ENCODE data around the gene VWA5A.

The VWA5A gene

DNA sequence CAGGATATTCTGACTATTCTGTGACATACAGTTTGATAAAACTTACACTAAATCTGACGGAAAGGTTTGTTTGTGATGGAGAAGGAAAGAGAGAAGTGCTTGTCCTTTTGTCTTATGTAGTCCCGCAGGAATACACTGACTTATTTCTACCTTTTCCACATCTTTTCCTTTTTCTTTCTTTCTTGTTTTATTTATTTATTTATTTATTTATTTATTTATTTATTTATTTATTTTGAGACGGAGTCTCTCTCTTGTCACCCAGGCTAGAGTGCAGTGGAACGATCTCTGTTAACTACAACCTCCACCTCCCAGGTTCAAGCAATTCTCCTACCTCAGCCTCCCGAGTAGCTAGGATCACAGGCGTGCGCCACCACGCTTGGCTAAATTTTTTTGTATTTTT lies 43.1 kb upstream of the VWA5A start:
- no peak overlapping the region for H3K4me3 ChIP-seq (ENCODE audit: low read depth, low read length)
- TF ChIP-seq, protein P1, sequence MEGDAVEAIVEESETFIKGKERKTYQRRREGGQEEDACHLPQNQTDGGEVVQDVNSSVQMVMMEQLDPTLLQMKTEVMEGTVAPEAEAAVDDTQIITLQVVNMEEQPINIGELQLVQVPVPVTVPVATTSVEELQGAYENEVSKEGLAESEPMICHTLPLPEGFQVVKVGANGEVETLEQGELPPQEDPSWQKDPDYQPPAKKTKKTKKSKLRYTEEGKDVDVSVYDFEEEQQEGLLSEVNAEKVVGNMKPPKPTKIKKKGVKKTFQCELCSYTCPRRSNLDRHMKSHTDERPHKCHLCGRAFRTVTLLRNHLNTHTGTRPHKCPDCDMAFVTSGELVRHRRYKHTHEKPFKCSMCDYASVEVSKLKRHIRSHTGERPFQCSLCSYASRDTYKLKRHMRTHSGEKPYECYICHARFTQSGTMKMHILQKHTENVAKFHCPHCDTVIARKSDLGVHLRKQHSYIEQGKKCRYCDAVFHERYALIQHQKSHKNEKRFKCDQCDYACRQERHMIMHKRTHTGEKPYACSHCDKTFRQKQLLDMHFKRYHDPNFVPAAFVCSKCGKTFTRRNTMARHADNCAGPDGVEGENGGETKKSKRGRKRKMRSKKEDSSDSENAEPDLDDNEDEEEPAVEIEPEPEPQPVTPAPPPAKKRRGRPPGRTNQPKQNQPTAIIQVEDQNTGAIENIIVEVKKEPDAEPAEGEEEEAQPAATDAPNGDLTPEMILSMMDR (conservative IDR thresholded peaks at IDR 0.05; ENCODE audit: low read depth, low read length): no peak

DNA sequence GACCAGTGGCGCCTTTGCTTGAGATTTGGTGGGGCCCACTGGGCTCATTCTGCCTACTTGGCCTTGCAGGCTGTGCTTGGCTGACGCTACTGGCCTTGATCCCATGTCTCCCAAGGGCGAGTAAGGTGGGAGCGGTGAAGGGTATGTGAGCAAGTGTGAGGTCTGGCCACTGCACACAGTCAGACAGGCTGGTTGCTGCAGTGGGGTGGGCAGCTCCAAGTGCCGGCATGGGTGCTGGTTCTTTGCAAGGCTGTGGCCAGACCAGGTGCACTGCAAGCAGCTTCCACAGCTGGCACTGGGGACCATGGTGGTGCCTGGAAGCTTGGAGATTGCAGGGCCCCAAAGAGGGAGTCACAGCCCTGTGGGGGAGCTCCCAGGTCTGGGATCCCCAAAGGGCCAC lies 40.7 kb upstream of the VWA5A start:
- TF ChIP-seq, protein P1 (conservative IDR thresholded peaks at IDR 0.05; ENCODE audit: low read depth, low read length): no peak
- no peak overlapping the region for H3K4me3 ChIP-seq (ENCODE audit: low read depth, low read length)

More for the DNA sequence above, 43.1 kb upstream of the VWA5A start:
- no peak for DNase-seq (ENCODE audit: low read depth)

DNA sequence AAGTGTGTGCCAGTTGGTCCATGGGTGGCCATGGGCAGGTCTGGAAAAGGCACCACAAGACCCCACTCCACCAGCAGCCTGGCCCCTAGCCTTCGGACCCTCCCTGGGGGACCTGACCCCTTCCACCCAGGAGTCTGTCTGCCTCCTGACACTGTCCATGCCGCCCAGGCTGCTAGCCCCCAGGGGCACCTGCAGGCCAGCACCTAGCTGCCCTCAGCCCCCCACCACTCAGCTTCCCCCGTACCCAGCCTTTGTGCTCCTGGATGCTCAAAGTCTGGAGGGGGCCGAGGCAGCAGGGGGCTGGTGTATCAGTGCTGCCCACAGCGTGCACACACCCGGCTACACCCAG lies 39.8 kb upstream of the VWA5A start:
- no peak overlapping the region for H3K4me3 ChIP-seq (ENCODE audit: low read depth, low read length)
- TF ChIP-seq, protein P1 (conservative IDR thresholded peaks at IDR 0.05; ENCODE audit: low read depth, low read length): no peak
- no peak for DNase-seq (ENCODE audit: low read depth)

More for the DNA sequence above, 40.7 kb upstream of the VWA5A start:
- DNase-seq (ENCODE audit: low read depth): no peak

DNA sequence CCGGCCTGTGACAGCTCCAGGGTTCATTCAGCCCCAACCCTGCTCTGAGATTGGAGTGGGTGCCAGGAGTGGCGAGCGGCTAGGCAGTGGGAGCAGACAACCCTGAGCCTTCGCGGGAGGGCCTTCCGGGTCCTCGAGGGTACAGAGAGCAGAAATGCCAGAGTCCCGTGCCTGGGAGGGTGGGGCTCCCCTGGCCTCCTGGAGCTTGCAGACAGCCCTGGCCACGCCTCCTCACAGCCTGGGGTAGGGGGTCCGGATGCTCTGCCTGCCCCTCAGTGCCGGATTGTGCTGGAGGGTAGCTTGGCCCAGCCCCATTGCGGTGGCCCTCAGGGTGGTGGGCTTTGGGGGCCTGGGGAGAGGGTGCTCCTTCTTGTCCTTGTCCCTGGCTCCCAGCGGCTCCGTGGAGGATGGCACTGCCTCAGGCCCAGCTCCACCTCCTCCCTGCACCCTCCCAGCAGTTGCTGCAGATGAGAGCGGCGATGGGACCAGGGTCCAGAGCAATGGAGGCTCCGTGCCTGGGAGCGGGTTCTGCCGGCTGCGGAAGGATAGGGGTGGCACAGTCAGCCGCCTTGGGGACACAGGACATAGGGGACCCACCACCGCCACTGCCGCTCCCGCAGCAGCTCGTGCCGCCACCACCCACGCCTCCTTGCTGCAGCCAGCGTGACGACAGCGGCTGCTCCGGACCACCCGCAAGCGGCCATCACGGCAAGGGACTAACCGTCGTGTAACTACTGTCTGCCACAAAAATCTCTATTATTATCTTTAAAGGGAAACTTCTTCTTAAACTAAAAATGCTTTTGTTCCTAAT lies 39.2 kb upstream of the VWA5A start:
- no peak for DNase-seq (ENCODE audit: low read depth)
- peak overlapping the region; percentile 49 for H3K4me3 ChIP-seq (ENCODE audit: low read depth, low read length)
- TF ChIP-seq, protein P1 (conservative IDR thresholded peaks at IDR 0.05; ENCODE audit: low read depth, low read length): no peak

DNA sequence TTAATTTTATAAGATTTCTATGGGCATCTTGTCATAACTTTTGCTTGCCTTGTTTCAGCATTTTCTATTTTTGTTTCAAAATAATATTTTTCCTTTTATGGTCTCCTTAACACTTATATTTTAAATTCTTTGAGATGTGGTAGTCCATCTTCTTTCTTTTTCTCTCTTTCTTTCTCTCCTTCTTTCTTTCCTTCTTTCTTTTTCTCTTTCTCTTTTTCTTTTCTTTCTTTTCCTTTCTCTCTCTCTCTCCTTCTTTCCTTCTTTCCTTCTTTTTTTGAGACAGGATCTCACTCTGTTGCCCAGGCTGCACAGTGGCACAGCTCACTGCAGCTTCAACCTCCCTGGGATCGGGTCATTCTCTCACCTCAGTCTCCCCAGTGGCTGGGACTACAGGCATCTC lies 38.0 kb upstream of the VWA5A start:
- TF ChIP-seq, protein P1 (conservative IDR thresholded peaks at IDR 0.05; ENCODE audit: low read depth, low read length): no peak
- no peak for DNase-seq (ENCODE audit: low read depth)
- H3K4me3 ChIP-seq (ENCODE audit: low read depth, low read length): no peak overlapping the region

DNA sequence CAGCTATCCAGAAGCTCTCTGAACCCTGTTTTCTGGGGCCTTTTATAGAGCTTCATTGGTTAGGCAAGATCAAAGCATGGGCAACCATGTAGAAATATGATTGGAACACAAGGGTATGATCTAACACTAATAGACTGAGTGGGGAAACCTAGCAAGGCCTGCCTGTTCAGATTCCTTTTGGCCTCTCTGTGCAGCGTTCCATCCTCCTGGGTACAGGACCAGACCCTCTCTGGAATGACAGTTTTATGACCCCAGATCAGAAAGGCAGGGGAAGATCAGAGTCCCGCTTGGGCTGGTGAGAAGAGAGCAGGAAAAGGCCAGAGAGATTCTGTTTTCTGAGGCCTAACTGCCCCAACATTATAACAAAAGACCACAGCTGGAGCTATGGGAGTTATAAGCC lies 36.7 kb upstream of the VWA5A start:
- DNase-seq (ENCODE audit: low read depth): no peak
- TF ChIP-seq, protein P1 (conservative IDR thresholded peaks at IDR 0.05; ENCODE audit: low read depth, low read length): no peak
- H3K4me3 ChIP-seq (ENCODE audit: low read depth, low read length): no peak overlapping the region

Data from choroid plexus epithelial cell (primary cell).